MM.1S (cell line): ENCODE results near the gene SCYGR4.

Source experiments
- CTCF ChIP-seq: fragments of 300-600 bp; sonication (generic); IDR thresholded peaks from 2 replicates; pipeline ENCODE4 v1.5.1; 2016; ENCODE audit warnings: antibody characterized with exemption, low read length, mixed read lengths
- EZH2phosphoT487 ChIP-seq: fragments of 300-600 bp; sonication (generic); IDR thresholded peaks from 2 replicates; pipeline ENCODE4 v1.6.1; 2018; ENCODE audit warnings: antibody characterized with exemption, low read length

GRCh38 chr2:227612546-227613271 lies 4.6 kb upstream of the SCYGR4 start:
- TF ChIP-seq EZH2phosphoT487 (no peak), CTCF (no peak)
